Stimulated activated CD8-positive, alpha-beta memory T cell treated with anti-CD3 and anti-CD28 coated beads, Interleukin-7, amount 100 ng/mL, for 24 hours (primary cell): ENCODE measurements around the gene PIP5K1C.
"Not testable (repeated sequence)": the region's sequence is repeated elsewhere in the genome, so short reads cannot be mapped to it uniquely, and the experiment has no call there.

Source experiments
- DNase-seq: peaks from one replicate; pipeline ENCODE4 v3.0.0-alpha.2; 2020; ENCODE audit warnings: low read depth

The PIP5K1C gene

DNA sequence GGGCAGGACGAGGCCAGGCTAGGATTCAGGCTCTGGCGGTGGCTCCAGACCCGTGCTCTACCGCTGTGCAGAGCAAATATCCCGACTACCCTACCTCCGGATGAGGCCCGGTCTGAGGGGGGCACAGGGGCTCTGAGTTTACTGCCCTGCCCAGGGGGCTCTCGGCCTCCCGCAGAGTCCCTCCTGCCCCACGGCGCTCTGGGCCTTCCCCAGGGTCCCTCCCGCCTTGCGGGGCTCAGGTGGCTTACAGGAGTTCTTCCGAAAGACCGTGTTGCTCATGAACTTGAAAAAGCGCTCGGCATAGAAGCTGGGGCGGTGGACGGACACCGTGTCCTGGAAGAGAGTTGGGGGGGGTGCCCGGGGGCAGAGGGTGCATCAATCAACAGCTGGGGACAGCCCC is 54.5 kb downstream of the PIP5K1C start:
- DNase-seq, result no peak

DNA sequence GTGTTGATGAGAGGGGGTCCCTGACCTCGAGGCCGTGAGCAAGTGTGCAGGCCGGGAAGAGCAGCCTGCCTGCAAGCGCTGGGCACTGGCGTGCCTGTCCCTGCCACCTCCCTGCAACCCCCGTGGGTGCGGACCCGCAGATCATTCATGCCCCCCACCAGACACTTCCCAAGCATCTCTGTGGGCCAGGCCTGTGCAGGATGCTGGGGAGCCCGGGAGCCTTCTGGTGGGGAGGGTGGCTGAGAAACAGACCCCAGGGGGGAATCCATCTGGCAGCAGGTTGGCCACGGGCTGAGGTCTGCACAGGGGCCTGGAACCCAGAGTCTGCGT is 55.2 kb downstream of the PIP5K1C start:
- DNase-seq, result no peak

DNA sequence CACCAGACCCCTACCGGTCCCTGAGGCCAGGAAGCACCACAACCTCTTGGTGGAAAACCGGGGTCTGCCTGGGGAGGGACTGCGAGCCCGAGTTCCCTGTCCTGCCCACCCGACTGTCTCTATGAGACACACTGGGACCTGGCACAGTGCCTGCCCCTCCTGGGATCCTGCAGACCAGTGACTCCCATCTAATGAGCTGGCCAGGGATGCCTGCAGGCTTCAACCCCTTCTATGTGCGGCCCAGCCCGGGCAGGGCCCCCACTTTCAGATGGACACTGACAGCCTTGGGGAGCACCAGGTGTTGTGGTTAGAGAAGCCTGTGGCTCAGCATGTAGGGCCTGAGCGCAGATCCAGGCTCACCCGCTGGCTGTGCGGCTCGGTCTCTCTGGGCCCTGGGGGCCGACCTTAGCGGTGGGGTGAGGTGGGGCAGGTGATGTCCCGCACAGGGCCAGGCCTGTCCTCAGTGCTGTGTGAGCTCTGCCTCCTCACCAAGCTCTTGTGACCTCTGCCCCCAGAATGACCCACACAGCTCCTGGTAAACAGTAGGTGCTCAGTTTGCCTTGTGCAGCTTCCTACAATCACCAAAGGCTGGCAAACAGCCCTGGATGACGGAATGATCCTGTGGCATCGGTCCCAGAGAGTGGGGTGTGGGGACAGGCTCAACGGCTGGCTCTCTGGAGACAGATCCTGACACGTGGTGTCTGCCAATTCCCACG is 55.8 kb downstream of the PIP5K1C start:
- DNase-seq, result no peak

DNA sequence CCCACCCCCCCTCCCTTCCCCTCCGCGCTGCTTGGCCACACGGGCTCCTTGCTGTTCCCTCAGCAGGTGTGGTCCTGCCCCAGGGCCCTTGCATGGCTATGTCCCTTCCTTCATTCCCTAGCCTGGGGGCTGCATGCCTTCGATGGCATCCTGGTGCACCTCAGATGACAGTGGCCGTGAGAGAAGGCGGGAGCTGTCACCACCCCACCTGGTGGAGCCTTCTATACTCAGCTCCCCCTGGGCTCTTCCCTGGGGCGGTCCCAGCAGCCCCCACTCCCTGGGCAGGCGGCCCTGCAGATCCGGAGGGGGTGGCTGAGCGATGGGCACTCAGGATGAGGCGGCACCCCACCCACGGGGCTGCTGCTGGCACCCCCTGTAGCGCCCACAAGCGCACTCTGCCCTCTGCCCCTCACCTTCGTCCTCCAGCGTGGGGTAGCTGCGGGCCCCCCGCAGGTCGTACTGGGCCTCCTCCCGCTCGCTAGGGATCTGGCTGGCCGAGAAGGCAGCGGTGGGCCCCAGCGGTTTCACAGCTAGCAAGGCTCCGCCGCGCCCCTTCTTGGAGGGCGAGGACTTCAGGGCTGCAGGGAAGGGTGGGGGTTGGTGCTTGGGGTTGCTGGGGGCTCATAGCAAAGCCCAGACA is 56.5 kb downstream of the PIP5K1C start:
- DNase-seq, result no peak

DNA sequence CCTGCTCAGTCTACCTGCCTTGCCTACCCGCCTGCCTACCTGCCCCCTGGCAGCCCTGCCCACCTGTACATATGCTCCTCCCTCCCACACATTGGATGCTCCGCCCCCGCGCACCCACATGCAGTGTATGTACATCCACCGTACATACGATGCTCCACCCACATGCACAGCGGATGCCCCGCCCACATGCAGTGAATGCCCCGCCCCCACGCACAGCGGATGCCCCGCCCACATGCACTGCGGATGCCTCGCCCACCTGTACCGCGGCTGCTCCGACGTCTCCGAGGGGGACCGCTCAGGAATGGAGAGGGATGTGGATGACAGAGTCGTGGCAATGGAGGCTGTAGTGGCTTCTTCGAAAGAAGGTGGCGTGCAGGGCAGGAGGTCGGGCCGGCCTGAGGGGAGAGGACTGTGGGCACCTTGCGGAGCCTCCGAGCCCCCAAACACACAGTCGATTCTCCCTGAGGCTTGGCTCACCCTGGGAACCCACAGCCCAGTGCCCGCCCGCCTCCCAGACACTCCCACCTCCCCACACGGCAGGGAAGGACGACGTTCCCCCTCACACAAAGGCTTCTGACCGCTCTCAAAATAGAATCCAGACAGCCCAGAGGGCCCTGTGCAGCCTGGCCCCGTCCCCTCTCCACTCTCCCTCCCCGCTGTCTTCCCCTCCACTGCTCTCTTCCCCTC is 57.1 kb downstream of the PIP5K1C start:
- peak; percentile 15 for DNase-seq

DNA sequence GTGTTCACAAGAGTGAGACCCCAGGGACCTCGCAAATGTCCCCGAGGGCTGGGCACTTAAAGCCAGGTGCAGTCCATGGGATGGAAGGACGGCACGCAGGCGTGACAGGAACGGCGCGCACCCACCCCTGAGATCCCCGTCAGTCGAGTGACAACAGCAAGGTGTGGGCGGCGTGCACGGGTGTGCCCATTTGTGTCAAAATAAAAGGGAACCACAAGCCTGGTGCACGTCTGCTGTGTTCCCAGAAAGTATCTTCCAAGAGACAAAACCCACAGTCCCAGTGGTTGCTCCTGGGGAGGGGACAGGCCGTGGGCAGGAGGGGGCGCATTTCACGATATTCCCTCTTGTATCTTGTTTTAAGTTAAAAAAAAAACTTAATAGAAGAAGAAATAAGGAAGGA is 58.0 kb downstream of the PIP5K1C start:
- DNase-seq, result no peak

DNA sequence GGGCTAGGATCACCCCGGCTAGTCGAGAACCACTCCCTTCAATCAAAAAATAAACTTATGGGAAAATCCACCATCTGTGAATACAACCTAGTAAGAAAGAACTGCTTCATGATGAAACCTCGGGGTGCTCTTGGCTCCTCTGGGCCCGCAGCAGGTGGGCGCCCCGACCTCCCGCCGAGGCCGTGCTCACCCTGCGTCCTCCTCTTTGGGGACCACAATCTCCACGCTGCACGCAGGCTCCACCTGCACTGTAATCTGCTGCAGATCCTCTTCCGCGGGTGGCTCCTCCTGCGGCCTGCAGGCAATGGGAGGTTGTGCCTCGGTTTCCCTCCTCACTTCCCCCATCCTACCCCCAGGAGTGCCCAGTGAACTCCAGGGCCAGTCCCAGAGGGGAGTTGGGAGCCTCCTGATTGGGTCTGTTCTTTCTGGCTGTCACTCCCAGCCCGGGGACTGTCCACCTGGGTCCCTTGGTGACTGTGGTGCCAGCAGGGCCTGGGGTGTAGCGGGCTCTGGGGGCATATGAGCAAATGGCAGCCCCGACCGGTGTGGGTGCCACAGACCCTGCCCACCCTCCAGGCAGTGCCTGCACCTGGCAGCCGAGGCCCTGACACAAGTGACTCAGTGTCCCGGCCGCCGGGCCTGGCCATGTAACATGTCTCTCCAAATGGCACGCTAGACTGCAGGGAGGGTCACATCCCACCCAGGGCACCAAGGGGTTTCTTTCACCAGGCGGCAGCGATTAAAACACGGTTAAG is 58.6 kb downstream of the PIP5K1C start:
- DNase-seq, result no peak

DNA sequence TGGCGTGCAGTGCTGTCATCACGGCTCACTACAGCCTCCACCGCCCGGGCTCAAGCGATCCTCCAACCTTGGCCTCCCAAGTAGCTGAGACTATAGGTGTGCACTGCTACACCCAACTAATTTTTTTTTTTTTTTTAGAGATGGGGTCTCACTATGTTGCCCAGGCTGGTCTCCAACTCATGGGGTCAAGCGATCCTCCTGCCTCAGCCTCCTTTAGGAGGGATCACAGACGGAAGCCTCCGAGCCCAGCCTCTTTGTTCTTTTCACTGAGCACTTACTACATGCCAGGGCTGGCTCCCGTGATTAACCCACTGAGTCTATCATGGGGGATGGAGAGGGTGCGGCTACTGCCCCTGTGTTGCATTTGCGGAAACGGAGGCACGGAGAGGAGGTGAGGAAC is 60.8 kb downstream of the PIP5K1C start:
- DNase-seq, result no peak

DNA sequence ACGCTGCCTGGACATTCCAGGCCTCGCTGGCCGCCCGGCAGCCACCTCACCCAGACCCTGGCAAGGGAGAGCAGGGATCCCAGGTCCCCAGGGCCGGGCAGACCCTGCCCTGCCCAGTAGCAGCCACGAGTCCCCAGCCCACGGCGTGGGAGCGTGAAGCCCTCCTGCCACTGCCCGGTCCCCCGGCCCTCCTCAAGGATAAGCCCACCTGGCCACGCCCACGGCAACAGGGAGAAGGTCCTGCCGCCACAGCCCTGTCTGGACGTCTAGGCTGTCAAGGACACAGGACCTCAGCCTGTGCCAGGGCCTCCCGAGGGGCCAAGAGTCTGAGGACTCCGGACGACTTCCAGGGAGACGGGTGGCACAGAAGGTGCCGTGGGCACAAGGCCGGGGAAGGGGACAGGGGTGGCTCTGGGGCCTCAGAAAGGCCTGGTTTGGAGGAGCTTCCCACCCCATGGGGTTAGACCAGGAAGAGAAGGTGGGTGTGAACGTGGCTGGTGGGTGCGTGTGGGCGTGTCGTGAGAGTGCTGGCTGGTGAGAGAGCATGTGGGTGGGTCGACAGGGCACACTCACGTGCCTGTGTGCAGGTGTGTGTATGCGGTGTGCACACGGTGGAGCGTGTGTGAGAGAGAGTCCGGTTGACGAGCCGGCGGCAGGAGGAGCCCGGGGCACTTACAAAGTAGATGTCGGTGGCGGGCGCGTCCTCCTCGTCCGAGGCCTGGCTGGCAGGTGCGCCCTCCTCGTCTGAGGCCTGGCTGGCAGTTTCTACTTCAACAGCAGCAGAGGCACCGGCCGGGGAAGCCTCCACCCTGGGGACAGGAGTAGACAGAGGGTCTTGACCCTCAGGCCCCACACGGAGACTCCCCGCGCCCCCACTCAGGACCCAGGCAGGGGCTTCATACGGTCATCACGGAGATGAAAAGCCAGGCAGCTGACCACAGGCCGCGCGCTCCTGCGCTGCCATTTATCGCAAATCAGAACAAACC is 61.8 kb downstream of the PIP5K1C start:
- DNase-seq, result no peak

DNA sequence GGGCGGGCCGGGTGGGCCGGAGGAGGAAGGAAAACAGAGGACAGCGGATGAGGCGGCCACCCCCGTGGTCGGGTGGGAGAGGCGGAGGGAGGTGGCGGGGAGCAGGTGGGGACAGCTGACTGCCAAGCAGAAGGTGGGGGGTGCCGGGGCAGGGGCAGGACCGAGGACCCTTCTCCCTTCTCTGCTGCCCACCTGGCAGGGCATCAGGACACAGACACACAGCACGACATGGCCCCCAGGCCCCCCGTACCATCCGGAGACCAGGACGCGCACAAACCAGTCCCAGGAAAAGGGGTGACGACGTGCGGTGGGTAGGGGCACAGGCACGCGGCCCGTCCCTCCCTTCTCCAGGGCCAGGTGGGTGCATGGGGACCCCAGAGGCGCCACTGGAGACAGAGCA is 62.6 kb downstream of the PIP5K1C start:
- DNase-seq, result no peak

DNA sequence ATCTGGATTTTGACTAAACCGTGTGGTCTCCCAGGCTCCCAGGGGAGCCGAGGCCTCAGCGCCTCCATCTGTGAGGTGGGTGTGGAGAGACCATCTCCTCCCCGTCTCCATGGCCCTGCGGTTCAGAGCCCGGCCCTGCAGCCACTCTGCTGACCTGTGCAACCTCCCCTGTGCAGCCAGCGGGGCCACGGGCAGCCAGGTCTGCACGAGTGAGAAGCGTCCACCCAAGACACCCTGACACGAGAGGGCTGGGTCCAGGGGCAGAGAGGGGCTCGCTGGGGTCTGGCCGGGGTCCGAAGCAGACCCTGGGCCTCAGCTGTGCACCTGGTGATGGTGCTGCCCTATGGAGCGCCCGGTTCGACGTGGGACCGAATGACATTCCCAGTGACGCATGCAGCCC is 63.3 kb downstream of the PIP5K1C start:
- no peak for DNase-seq

DNA sequence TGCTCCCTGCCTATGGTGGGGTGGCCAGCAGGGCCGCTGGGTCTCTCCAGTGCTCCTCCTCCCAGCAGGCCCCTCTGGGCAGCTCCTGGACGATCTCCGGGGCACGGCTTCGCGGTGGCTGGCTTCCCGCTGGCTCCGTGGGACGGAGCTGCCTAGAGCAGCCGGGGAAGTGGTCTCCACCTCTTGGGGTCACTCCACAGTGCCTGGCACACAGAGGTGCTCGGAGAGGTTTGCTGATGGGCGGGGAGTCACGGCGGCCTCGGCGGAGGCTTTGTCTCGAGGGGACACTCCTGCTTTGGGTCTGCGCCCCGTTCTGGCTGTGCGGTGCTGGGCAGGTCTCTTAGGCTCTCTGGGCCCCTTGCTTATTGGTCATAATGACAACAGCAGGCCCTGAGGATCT is 63.8 kb downstream of the PIP5K1C start:
- DNase-seq, result no peak

DNA sequence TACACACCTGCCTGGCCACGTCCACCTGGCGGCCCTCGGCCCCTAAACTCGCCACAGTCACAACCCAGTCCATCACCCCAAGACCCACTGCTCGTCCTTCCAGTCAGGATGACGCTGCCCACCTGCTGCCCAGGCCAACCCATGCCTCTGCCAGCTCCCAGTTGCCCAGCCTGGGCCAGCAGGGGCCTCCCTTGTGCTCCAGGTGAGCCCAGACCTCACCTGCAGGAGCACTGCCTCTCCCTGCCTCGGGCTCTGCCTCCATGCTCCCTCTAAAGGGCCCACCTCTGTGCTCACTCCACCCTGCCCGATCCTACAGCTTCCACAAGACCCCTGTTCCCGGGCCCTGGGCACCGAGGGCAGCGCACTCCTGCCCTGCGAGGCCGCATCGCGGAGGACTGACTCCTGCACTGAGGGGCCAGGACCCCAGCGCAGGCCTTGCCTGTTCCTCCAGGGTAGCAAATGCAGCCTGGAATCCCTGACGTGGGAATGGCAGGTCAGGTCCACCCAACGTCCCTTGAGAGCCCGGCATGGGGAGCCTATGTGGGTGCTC is 65.7 kb downstream of the PIP5K1C start:
- no peak for DNase-seq

DNA sequence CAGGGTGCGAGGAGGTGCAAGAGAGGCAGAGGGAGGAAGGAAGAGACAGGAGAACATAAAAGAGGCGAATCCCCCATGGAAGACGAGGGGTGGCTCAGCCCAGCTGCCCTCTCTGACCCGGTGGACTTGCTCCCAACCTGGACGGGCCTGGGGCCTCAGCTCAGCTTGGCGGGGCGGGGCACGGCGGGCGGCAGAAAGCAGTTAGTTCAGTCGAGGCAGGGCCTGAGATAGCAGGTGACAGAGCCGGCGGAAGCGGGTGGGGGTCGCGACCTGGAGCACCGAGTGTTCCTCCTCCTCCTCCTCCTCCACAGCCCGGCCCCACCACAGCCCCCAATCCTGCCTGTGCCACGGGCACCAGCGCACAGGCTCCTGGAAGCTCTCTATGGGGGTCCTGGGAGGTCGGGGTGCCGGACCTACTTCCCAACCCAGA is 66.7 kb downstream of the PIP5K1C start:
- no peak for DNase-seq

DNA sequence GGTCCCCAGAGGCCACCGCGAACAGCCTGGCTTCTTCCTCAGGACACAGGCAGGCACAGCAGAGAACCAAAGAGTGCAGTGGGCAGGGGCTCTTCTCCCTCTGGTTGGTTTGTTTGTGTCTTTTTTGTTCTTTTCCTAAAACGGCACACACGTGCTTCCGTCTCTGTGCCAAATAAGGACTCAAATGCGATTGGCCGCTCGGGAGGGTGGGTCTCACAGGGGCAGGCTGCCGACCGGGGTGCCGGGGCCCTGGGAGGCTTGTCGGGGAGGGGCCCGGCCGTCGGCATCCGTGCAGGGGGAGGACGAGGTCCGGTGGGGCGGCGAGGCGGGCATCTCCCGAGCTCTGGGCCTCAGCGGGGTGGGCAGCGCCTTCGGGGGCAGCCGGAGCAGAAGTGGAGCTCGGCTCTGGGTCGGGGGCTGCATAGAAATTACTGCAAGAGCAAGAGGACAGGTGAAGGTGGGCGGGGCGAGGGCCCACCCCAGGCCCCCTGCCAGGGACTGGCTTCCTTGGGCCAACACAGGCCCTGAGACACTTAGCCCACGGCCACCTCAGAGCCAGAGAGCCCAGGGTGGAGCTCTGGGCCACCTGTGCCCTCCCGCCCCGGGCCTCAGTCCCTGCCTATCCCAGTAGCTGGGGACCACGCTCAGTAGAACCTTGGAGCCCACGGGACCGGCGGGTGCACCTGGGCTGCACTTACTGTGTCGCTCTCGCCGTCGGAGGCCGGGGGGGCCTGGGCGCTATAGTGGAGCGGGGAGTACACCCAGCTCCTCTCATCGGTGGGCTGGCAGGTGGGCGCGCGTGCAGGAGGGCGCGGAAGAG is 67.3 kb downstream of the PIP5K1C start:
- no peak for DNase-seq

DNA sequence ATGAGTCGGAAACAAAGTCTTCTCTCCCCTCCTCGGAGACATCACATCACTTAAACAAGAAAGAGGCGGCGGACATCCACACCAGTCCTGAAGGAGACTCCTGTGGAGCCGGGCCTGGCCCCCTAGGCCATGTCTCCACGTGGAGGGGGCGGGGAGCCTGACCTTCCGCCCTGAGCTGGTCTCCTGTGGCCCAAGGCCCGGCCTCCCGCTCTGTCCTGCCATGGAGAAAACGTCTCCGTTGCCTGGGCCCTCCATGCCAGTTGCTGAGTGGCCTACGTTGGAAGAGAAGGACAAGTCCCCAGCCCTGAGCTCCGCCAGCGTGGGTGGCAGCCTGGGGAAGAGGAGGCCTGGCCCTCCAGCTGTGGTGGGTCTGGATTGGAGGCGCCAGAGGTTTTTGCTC is 68.2 kb downstream of the PIP5K1C start:
- no peak for DNase-seq

DNA sequence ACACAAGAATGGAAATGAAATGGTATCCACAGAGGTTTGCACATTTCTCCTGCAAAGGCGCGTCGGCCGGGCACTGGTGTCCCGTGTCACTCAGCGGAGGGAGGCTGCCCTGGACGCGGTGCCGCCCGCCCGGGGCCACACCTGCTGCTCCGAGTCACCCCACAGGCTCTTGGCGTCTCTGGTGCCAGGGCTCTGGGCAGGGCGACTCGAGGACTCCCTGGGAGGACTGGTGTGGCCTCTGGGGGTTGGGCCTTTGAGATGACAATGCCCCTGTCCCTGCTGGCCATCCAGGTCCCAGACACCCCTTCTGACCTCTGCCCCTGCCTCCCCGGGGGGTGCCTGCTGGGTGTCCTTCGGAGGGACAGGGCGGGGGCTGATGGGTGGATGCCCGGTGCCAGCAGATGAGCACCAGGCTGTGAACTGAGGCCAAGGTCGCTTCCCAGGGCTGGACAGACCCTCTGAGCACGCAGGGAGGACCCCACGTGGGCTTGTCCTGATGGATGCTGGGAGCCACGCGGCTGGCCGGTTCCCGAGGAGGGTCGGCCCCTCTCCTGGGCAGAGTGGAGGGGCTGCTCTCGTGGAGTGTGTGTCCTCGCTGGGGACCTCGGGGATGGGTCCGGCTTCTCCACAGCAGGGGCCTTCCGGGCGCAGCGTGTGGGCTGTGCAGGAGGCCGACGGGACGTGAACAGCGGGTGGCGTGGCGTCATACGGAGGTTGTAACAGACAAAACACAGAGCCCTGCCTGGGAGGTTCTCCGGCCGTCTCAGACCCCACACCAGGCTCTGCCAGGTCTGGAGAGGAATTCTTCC is 69.0 kb downstream of the PIP5K1C start:
- no peak for DNase-seq

DNA sequence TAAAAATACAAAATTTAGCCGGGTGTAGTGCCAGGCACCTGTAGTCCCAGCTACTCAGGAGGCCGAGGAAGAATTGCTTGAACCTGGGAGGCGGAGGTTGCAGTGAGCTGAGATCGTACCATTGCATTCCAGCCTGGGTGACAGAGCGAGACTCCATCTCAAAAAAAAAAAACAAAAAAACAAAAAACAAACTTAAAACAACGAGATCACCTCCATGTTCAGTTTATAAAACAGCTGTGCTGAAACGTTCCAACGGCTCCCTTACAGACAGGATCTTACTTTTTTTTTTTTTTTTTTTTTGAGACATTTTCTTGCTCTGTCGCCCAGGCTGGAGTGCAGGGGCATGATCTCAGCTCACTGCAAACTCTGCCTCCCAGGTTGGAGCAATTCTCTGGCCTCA is 71.5 kb downstream of the PIP5K1C start:
- DNase-seq, result not testable (repeated sequence)

DNA sequence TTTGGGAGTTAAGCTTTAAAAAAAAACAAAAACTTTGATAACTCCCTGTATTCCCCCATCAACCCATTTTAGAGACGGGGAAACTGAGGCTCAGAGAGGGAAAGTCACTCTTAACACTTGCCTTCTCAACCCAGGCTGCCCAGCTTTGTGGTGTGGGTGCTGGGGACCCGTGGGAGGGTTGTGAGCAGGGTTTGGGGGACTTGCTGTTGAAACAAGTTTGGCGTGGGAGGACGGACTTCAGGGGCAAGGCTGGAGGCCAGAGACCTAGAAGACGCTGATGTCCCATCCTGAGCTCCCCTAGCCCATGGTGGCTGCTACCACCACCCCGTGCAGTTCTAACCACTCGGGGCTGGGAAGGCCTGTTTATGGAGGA is 72.9 kb downstream of the PIP5K1C start:
- DNase-seq, result no peak
